Prostate gland (tissue), 2 donors: Measurements from ENCODE around the gene LIN9. TPM values are rescaled to one million over a fixed set of nuclear protein-coding genes. Genes with fewer than 3 reads are reported as not detected.

Experiments
- DNase-seq: peaks from one replicate; pipeline ENCODE4 v3.0.0-alpha.2; 2019; ENCODE audit warnings: low spot score
- H3K27ac ChIP-seq, 2 donors: fragments of 200-600 bp; sonication (generic); 2 replicates each; pipeline ENCODE4 v1.5.1; 2017 to 2019
- H3K27me3 ChIP-seq: fragments of 200-600 bp; sonication (generic); replicated peaks from 2 replicates; pipeline ENCODE4 v1.5.1; 2019; ENCODE audit not compliant: insufficient read depth
- H3K36me3 ChIP-seq, 2 donors: fragments of 200-600 bp; sonication (generic); 1 replicate in 1 of 2; 2 replicates in 1 of 2; pipeline versions ENCODE4 v1.5.1 to v1.8.1; 2017 to 2019
- H3K4me1 ChIP-seq: fragments of 200-600 bp; sonication (generic); replicated peaks from 2 replicates; pipeline ENCODE4 v1.5.1; 2019
- H3K4me3 ChIP-seq, 2 donors: fragments of 200-600 bp; sonication (generic); 2 replicates each; pipeline ENCODE4 v1.5.1; 2017 to 2019
- H3K9me3 ChIP-seq: fragments of 200-600 bp; sonication (generic); 2 replicates; pipeline ENCODE4 v1.5.1; 2017
- CTCF ChIP-seq, 4 experiments: fragments of 200-600 bp in 2 of 4; fragments of 450-650 bp in 2 of 4; sonication (generic) in 2 of 4; IDR thresholded peaks; 1 replicate in 3 of 4; 2 replicates in 1 of 4; pipeline ENCODE4 v1.5.1; 2016 to 2019; ENCODE audit warnings: antibody characterized with exemption in 4 of 4, mild to moderate bottlenecking in 2 of 4, moderate library complexity in 2 of 4
- POLR2A ChIP-seq: fragments of 450-650 bp; IDR thresholded peaks from one replicate; pipeline ENCODE4 v1.6.1; 2016; ENCODE audit warnings: antibody characterized with exemption, mild to moderate bottlenecking
- POLR2AphosphoS5 ChIP-seq: sonication (generic); formaldehyde crosslinking; IDR thresholded peaks from one replicate; pipeline ENCODE4 v1.6.1; 2017; ENCODE audit warnings: antibody characterized with exemption
- WGBS: methylation state at CpG from one replicate; pipeline ENCODE4 v1.1.5; 2018; 5-methylcytosine and 5-hydroxymethylcytosine counted together
- intact Hi-C: fragments of 100-400 bp; cut with DNase I; formaldehyde crosslinking; loops from one replicate; pipeline ENCODE4 v1.14.2; 2022
- total RNA-seq, 2 donors: library from RNA; depleted of rRNA; stranded (reverse); fragments of >200 nt; gene quantifications; one replicate each; pipeline ENCODE4 v1.1.0, GENCODE V29; 2016

LIN9 gene
- total RNA-seq, 2 donors from 2014 or later: 3.9 to 8.0 TPM

DNA sequence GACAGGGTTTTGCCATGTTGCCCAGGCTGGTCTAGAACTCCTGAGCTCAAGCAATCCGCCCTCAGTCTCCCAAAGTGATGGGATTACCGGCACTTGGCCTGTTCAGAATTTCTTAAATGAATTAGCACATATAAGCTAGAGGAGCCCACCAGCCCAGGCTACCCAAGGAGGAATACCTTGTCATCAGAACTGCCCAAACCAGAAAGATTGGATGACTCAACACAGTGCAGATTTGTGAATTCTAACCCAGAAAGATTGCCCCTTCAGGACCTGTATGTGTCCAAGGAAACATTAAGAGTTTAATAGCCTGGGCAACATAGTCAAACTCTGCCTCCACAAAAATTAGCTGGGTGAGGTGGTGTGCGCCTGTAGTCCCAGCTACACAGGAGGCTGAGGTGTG, 14.0 kb upstream of the LIN9 start:
- H3K4me1 ChIP-seq: no peaks in the 10 kb centered on the region
- no peaks in the 10 kb centered on the region for H3K9me3 ChIP-seq
- no peak for TF ChIP-seq CTCF (IDR thresholded peaks at IDR 0.05)
- TF ChIP-seq POLR2AphosphoS5: no peak
- TF ChIP-seq POLR2A: no peak
- WGBS: 93% methylated on average over 3 of the region's 3 CpGs
- no peak overlapping the region for H3K27ac ChIP-seq
- DNase-seq: no peak
- peaks cover 4% of the 10 kb centered on the region for H3K27me3 ChIP-seq
- no peak overlapping the region for H3K4me3 ChIP-seq
- intact Hi-C loops: no loop called here
- H3K36me3 ChIP-seq: no peaks in the 10 kb centered on the region

GRCh38 chr1:226320930-226321329, 12.0 kb upstream of the LIN9 start:
- H3K27ac ChIP-seq: no peak overlapping the region
- H3K4me3 ChIP-seq: no peak overlapping the region
- no peak for DNase-seq
- peaks cover 4% of the 10 kb centered on the region for H3K27me3 ChIP-seq
- H3K9me3 ChIP-seq: no peaks in the 10 kb centered on the region
- TF ChIP-seq CTCF (IDR thresholded peaks at IDR 0.05) (no peak), POLR2A (no peak), POLR2AphosphoS5 (no peak)
- WGBS: 92% methylated on average over 10 of the region's 10 CpGs
- H3K4me1 ChIP-seq: no peaks in the 10 kb centered on the region
- intact Hi-C loops: no loop called here
- no peaks in the 10 kb centered on the region for H3K36me3 ChIP-seq

DNA sequence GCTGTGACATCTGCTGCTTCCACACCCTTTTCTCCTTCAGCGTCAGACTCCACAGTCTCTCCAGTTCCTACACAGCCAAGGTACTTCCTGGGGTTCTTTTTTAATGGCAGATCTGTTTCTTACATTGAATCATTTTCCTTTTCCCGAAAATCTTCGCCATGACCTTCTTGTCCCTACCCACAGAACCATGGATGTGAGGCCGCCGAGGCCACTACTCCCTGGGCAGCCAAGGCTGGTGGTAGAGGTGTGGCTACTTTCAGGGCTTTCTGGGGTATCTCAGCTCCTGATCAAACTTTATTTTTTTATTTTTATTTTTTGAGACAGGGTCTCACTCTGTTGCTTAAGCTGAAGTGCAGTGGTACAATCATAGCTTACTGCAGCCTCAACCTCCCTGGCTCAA, 9.5 kb upstream of the LIN9 start:
- Histone ChIP-seq H3K27ac (no peak overlapping the region), H3K9me3 (no peaks in the 10 kb centered on the region), H3K4me1 (no peaks in the 10 kb centered on the region), H3K27me3 (peaks cover 4% of the 10 kb centered on the region), H3K36me3 (no peaks in the 10 kb centered on the region), H3K4me3 (no peak overlapping the region)
- 95% methylated on average over 5 of the region's 5 CpGs for WGBS
- TF ChIP-seq CTCF (IDR thresholded peaks at IDR 0.05) (no peak), POLR2A (no peak), POLR2AphosphoS5 (no peak)
- intact Hi-C loops: no loop called here
- DNase-seq: no peak

DNA sequence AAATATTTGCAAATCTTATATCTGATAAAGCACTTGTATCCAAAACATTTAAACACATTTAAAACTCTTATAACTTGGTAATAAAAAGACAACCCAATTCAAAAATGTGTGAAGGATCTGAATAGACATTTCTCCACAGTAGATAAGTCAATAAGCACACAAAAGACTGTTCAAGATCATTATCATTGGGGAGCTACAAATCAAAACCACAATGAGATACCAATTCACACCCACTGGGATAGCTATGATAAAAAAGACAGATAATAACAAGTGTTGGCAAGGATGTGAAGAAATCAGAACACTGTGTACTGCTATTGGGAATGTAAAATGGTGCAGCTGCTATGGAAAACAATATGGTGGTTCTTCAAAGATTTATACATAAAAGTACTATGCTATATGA, 5.1 kb upstream of the LIN9 start:
- H3K36me3 ChIP-seq: no peaks in the 10 kb centered on the region
- H3K4me1 ChIP-seq: no peaks in the 10 kb centered on the region
- no peak overlapping the region for H3K27ac ChIP-seq
- no peaks in the 10 kb centered on the region for H3K27me3 ChIP-seq
- no peaks in the 10 kb centered on the region for H3K9me3 ChIP-seq
- intact Hi-C loops: no loop called here
- no peak overlapping the region for H3K4me3 ChIP-seq
- no peak for DNase-seq
- TF ChIP-seq POLR2A (no peak), CTCF (IDR thresholded peaks at IDR 0.05) (no peak), POLR2AphosphoS5 (no peak)

DNA sequence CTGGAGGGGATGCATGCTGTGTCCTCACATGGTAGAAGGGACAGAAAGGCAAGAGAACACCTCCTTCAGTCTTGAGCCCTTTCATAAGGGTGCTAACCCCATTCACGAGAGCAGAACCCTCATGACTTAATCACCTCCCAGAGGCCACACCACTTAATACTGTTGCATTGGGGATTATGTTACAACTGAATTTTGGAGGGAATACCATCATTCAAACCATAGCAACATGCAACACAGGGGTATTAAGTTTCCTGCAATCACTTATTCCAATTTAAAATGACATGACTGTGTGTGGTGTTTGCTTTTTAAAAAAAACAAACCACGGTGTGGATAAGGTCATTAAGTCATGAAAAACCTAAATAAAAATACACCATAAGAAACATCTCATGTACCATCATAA, 3.1 kb upstream of the LIN9 start:
- WGBS: 93% methylated on average over 2 of the region's 2 CpGs
- no peaks in the 10 kb centered on the region for H3K27me3 ChIP-seq
- DNase-seq: no peak
- H3K4me3 ChIP-seq: no peak overlapping the region
- TF ChIP-seq POLR2AphosphoS5 (no peak), CTCF (IDR thresholded peaks at IDR 0.05) (no peak), POLR2A (no peak)
- no peaks in the 10 kb centered on the region for H3K4me1 ChIP-seq
- H3K9me3 ChIP-seq: no peaks in the 10 kb centered on the region
- H3K36me3 ChIP-seq: no peaks in the 10 kb centered on the region
- H3K27ac ChIP-seq: no peak overlapping the region
- intact Hi-C loops: no loop called here
